AG10803 (cell line): ENCODE results near the gene HLA-F.
A peak's percentile ranks its signal among the peaks of the same experiment; 100 is the strongest.

Experiments used
- DNase-seq: peaks from one replicate; pipeline ENCODE4 v3.0.0; 2010; ENCODE audit warnings: low read depth
- H3K4me3 ChIP-seq: 2 replicates; pipeline ENCODE4 v1.5.1; 2011; ENCODE audit warnings: mild to moderate bottlenecking, low read length, control low read depth
- TF ChIP-seq, protein P1 (sequence below): conservative IDR thresholded peaks from 2 replicates; pipeline ENCODE4 v1.5.1; 2011; ENCODE audit warnings: mild to moderate bottlenecking, low read length, control low read depth, inconsistent platforms

HLA-F gene

GRCh38 chr6:29723262-29723665 is at the start of gene HLA-F:
TSS of gene HLA-F (plus strand) at chr6:29723434. CDS start at chr6:29723464, 30 bp downstream.
- H3K4me3 ChIP-seq = peak within 1 kb of the TSS; percentile 59
- TF ChIP-seq, protein P1, sequence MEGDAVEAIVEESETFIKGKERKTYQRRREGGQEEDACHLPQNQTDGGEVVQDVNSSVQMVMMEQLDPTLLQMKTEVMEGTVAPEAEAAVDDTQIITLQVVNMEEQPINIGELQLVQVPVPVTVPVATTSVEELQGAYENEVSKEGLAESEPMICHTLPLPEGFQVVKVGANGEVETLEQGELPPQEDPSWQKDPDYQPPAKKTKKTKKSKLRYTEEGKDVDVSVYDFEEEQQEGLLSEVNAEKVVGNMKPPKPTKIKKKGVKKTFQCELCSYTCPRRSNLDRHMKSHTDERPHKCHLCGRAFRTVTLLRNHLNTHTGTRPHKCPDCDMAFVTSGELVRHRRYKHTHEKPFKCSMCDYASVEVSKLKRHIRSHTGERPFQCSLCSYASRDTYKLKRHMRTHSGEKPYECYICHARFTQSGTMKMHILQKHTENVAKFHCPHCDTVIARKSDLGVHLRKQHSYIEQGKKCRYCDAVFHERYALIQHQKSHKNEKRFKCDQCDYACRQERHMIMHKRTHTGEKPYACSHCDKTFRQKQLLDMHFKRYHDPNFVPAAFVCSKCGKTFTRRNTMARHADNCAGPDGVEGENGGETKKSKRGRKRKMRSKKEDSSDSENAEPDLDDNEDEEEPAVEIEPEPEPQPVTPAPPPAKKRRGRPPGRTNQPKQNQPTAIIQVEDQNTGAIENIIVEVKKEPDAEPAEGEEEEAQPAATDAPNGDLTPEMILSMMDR = no peak
- DNase-seq = peak; percentile 71

- no peak overlapping the region for H3K4me3 ChIP-seq
- TF ChIP-seq, protein P1 = no peak
- DNase-seq = no peak
These were observed 49.2 kb upstream of the HLA-F start for GRCh38 chr6:29674008-29674407.

GRCh38 chr6:29675561-29675960 is 47.7 kb upstream of the HLA-F start:
- TF ChIP-seq, protein P1 = no peak
- no peak for DNase-seq
- no peak overlapping the region for H3K4me3 ChIP-seq

GRCh38 chr6:29676981-29677601 is 46.1 kb upstream of the HLA-F start:
- no peak for DNase-seq
- TF ChIP-seq, protein P1 = no peak
- no peak overlapping the region for H3K4me3 ChIP-seq

- DNase-seq = no peak
- TF ChIP-seq, protein P1 = no peak
These were observed 45.1 kb upstream of the HLA-F start for GRCh38 chr6:29678114-29678513.

DNA sequence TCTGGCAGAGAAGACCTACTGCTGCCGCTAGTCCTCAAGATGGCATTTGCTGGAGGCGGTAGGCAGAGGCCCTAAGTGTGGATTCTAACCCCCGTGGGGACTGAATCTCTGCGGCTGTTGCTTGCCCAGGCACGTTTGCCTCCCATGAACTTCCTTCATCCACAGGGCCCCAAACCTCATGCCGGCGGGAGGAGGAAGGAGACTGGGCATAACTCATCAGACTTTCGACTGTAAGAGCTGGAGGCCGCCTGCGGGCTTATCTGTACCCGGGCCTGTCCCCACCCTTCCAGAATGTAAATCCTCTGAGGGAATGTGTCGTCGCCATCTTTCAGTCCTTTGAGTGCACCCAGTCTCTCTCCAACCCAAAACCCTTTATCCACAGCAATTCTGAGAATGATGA is 43.3 kb upstream of the HLA-F start:
- TF ChIP-seq, protein P1 = no peak
- no peak overlapping the region for H3K4me3 ChIP-seq
- DNase-seq = no peak

More at GRCh38 chr6:29678114-29678513, 45.1 kb upstream of the HLA-F start:
- no peak overlapping the region for H3K4me3 ChIP-seq

GRCh38 chr6:29680416-29680815 is 42.8 kb upstream of the HLA-F start:
- no peak for DNase-seq
- no peak overlapping the region for H3K4me3 ChIP-seq
- TF ChIP-seq, protein P1 = no peak
